ENCODE data around the gene IFT22.

DNA sequence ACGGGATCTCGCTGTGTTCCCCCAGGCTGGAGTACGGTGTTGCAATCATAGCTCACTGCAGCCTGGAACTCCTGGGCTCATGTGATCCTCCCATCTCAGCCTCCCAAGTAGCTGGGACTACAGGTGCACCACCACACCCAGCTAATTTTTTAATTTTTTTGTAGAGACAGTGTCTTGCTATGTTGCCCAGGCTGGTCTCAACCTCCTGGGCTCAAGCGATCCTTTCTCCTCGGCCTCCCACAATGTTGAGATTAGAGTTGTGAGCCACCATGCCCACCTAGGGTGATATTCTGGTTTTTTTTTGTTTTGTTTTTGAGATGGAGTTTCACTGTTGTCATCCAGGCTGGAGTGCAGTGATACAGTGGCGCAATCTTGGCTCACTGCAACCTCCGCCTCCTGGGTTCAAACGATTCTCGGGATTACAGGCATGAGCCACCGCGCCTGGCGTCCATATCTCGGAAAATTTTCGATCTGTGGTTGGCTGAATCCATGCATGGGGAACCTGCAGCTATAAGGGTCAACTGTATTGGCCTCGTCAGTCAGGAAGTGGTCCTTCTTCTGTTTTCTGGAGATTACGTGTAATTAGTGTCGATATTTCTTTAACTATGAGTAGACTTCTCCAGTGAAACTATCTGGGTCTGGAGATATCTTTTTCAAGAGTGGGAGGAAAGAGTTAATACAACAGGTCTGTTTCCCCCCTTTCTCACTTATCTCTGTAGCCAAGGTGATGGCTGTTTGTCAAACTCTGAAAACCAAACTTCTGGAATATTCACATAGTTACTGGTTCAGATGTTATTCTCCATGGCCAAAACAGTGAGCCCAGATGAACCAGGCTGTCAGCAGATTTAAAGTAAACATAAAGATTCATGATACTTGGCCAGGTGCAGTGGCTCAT lies 55.7 kb downstream of the IFT22 start:
- TF ChIP-seq YY1 (IDR thresholded peaks at IDR 0.05) (no peak), RAD21 (IDR thresholded peaks at IDR 0.05) (no peak), CTCF (IDR thresholded peaks at IDR 0.05; ENCODE audit: low read depth, low read length, missing input control) (no peak), TAF1 (conservative IDR thresholded peaks at IDR 0.05) (no peak), JUND (IDR thresholded peaks at IDR 0.05) (no peak), FOXA1 (IDR thresholded peaks at IDR 0.05) (no peak), MAX (IDR thresholded peaks at IDR 0.05) (no peak), REST (IDR thresholded peaks at IDR 0.05) (no peak), SP1 (IDR thresholded peaks at IDR 0.05) (no peak), GABPA (IDR thresholded peaks at IDR 0.05 in 1 of 2, conservative IDR thresholded peaks at IDR 0.05 in 1 of 2) (no peak), EGR1 (IDR thresholded peaks at IDR 0.05; ENCODE audit: low read depth in 2 of 2) (no peak)
- TF ChIP-seq, protein P1, sequence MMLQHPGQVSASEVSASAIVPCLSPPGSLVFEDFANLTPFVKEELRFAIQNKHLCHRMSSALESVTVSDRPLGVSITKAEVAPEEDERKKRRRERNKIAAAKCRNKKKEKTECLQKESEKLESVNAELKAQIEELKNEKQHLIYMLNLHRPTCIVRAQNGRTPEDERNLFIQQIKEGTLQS (IDR thresholded peaks at IDR 0.05): no peak
- TF ChIP-seq, protein P2, sequence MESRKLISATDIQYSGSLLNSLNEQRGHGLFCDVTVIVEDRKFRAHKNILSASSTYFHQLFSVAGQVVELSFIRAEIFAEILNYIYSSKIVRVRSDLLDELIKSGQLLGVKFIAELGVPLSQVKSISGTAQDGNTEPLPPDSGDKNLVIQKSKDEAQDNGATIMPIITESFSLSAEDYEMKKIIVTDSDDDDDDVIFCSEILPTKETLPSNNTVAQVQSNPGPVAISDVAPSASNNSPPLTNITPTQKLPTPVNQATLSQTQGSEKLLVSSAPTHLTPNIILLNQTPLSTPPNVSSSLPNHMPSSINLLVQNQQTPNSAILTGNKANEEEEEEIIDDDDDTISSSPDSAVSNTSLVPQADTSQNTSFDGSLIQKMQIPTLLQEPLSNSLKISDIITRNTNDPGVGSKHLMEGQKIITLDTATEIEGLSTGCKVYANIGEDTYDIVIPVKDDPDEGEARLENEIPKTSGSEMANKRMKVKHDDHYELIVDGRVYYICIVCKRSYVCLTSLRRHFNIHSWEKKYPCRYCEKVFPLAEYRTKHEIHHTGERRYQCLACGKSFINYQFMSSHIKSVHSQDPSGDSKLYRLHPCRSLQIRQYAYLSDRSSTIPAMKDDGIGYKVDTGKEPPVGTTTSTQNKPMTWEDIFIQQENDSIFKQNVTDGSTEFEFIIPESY (IDR thresholded peaks at IDR 0.05): no peak
